Adrenal gland (tissue), 12 donors: Measurements from ENCODE around the gene NHS. TPM values are rescaled to one million over a fixed set of nuclear protein-coding genes. Genes with fewer than 3 reads are reported as not detected.

ENCODE experiments used
- DNase-seq, 7 donors: peaks; one replicate each; pipeline ENCODE4 v3.0.0-alpha.2; 2019 to 2020
- H3K27ac ChIP-seq, 5 donors: fragments of 200-600 bp; sonication (generic) in 4 of 5; 1 replicate in 3 of 5; 2 replicates in 2 of 5; pipeline versions ENCODE4 v1.5.1 to v1.8.0; 2016 to 2020; ENCODE audit warnings: mild to moderate bottlenecking in 1 of 5
- H3K27me3 ChIP-seq: fragments of 200-600 bp; 2 replicates; pipeline ENCODE4 v1.8.0; 2021
- H3K36me3 ChIP-seq, 2 donors: fragments of 200-600 bp; replicated peaks in 1 of 2; 1 replicate in 1 of 2; 2 replicates in 1 of 2; pipeline versions ENCODE4 v1.5.1 to v1.8.0; 2018 to 2022
- H3K4me1 ChIP-seq, 2 donors: fragments of 200-600 bp; replicated peaks in 1 of 2; 1 replicate in 1 of 2; 2 replicates in 1 of 2; pipeline versions ENCODE4 v1.5.1 to v1.8.0; 2018 to 2021
- H3K4me3 ChIP-seq, 4 donors: fragments of 200-600 bp; sonication (generic) in 3 of 4; one replicate each; pipeline ENCODE4 v1.5.1; 2016 to 2018
- H3K9me3 ChIP-seq, 3 donors: fragments of 200-600 bp; sonication (generic) in 1 of 3; replicated peaks in 1 of 3; 1 replicate in 2 of 3; 2 replicates in 1 of 3; pipeline versions ENCODE4 v1.5.1 to v1.8.0; 2016 to 2021
- CTCF ChIP-seq, 6 experiments: fragments of 450-650 bp in 4 of 6; fragments of 200-600 bp in 2 of 6; sonication (generic) in 1 of 6; IDR thresholded peaks; 1 replicate in 5 of 6; 2 replicates in 1 of 6; pipeline versions ENCODE4 v1.5.1 to v1.8.0; 2016 to 2021; ENCODE audit warnings: antibody characterized with exemption in 6 of 6, mild to moderate bottlenecking in 2 of 6, moderate library complexity in 1 of 6
- POLR2A ChIP-seq, 2 donors: fragments of 450-650 bp; IDR thresholded peaks; one replicate each; pipeline ENCODE4 v1.6.1; 2017; ENCODE audit warnings: antibody characterized with exemption in 2 of 2, mild to moderate bottlenecking in 2 of 2, moderate library complexity in 1 of 2
- WGBS, 4 donors: extraction: QIAGEN DNeasy Blood & Tissue Kit in 2 of 4; methylation state at CpG; one replicate each; pipeline versions ENCODE4 v1.1.5 to v1.1.7; 2013 to 2017; 5-methylcytosine and 5-hydroxymethylcytosine counted together
- intact Hi-C, 2 donors: fragments of 100-400 bp; cut with DNase I; formaldehyde crosslinking; loops; one replicate each; pipeline versions ENCODE4 v1.14.1 to v1.15.0; 2022 to 2023
- polyA plus RNA-seq, 3 donors: library from polyadenylated mRNA; stranded (reverse); fragments of 200-250 nt in 2 of 3; fragments of 350-450 nt in 1 of 3; fragmentation: Illumina TruSeq in 1 of 3; extraction: RNeasy Lipid Tissue Mini Kit (QIAGEN cat#74804) in 1 of 3; gene quantifications; one replicate each; pipeline ENCODE4 v1.2.3, GENCODE V29; 2013 to 2014
- total RNA-seq, 9 donors: library from RNA; depleted of rRNA in 4 of 9; stranded (reverse); fragments of >200 nt in 4 of 9; fragments of 120-200 nt in 1 of 9; fragmentation: NEBNext Ultra II Directional in 1 of 9; extraction: Animal tissue kit (Norgen Biotek cat#: 25700) in 1 of 9; gene quantifications; one replicate each; pipeline versions ENCODE4 v1.1.0 to v1.2.4, GENCODE V29; 2013 to 2023
- donor health status: healthy with polysubstance abuse.
- donor health status: Bipolar disorder and iron deficiency.
- donor health status: DM: yes; HTN: yes; CAD: no.
- donor health status: DM: no; HTN: no; CAD: no.
- donor health status: DM: no; HTN: no; CAD: no.
- donor health status: DM: yes; HTN: yes; CAD: no.

NHS gene
- total and polyA plus RNA-seq, 12 donors, result 4.4 to 12.5 (median 6.8) TPM

- Histone ChIP-seq H3K27ac (no peak overlapping the region), H3K27me3 (no peaks in the 10 kb centered on the region), H3K4me3 (no peak overlapping the region), H3K4me1 (peaks cover 11 to 13% of the 10 kb centered on the region in 2 donors), H3K36me3 (no peaks in the 10 kb centered on the region), H3K9me3 (no peaks in the 10 kb centered on the region)
- intact Hi-C loops, result no loop called here
- TF ChIP-seq CTCF (IDR thresholded peaks at IDR 0.05) (no peak), POLR2A (IDR thresholded peaks at IDR 0.05) (no peak)
- no peak for DNase-seq
These were observed 227.2 kb downstream of the NHS start for GRCh38 chrX:17602245-17602644.

GRCh38 chrX:17603196-17603595, 228.2 kb downstream of the NHS start:
- peaks cover 5 to 6% of the 10 kb centered on the region in 2 donors for H3K4me1 ChIP-seq
- H3K36me3 ChIP-seq, result no peaks in the 10 kb centered on the region
- TF ChIP-seq CTCF (IDR thresholded peaks at IDR 0.05), result no peak
- no peak for TF ChIP-seq POLR2A (IDR thresholded peaks at IDR 0.05)
- H3K27me3 ChIP-seq, result no peaks in the 10 kb centered on the region
- H3K4me3 ChIP-seq, result no peak overlapping the region
- no peak for DNase-seq
- H3K9me3 ChIP-seq, result no peaks in the 10 kb centered on the region
- H3K27ac ChIP-seq, result no peak overlapping the region
- 49 to 78% (median 66%) methylated on average over 3 of the region's 3 CpGs for WGBS, 4 donors
- intact Hi-C loops, result no loop called here

GRCh38 chrX:17605676-17606075, 230.7 kb downstream of the NHS start:
- no peak overlapping the region for H3K27ac ChIP-seq
- intact Hi-C loops, result no loop called here
- no peak for TF ChIP-seq POLR2A (IDR thresholded peaks at IDR 0.05)
- TF ChIP-seq CTCF (IDR thresholded peaks at IDR 0.05), result no peak
- DNase-seq, result peak in 1 of 7 donors; percentile 19
- H3K4me1 ChIP-seq, result peaks cover 4 to 5% of the 10 kb centered on the region in 2 donors
- no peaks in the 10 kb centered on the region for H3K9me3 ChIP-seq
- H3K4me3 ChIP-seq, result no peak overlapping the region
- WGBS, 4 donors, result 52 to 61% (median 57%) methylated on average over 3 of the region's 3 CpGs
- no peaks in the 10 kb centered on the region for H3K27me3 ChIP-seq
- H3K36me3 ChIP-seq, result no peaks in the 10 kb centered on the region

- DNase-seq, result no peak
- WGBS, 4 donors, result 36 to 67% (median 55%) methylated on average over 1 to 4 of the region's 4 CpGs
- TF ChIP-seq POLR2A (IDR thresholded peaks at IDR 0.05) (no peak), CTCF (IDR thresholded peaks at IDR 0.05) (no peak)
- Histone ChIP-seq H3K36me3 (no peaks in the 10 kb centered on the region), H3K9me3 (no peaks in the 10 kb centered on the region), H3K4me1 (peaks cover 4 to 5% of the 10 kb centered on the region in 2 donors), H3K27me3 (no peaks in the 10 kb centered on the region), H3K4me3 (no peak overlapping the region), H3K27ac (no peak overlapping the region)
- intact Hi-C loops, result no loop called here
These were observed 231.2 kb downstream of the NHS start for GRCh38 chrX:17606231-17606630.
